ENCODE measurements around the gene ADAMTS12. TPM values are rescaled to one million over a fixed set of nuclear protein-coding genes. Genes with fewer than 3 reads are reported as not detected.

Gene ADAMTS12
- total RNA-seq, 1 experiment from 2014 or later = 6.2 TPM

GRCh38 chr5:33579152-33579551 is 312.6 kb downstream of the ADAMTS12 start:
- Histone ChIP-seq H3K27me3 (ENCODE audit: insufficient read depth, low read length) (no peaks in the 10 kb centered on the region), H3K14ac (ENCODE audit: insufficient read depth, low read length) (no peak overlapping the region), H3K23me2 (ENCODE audit: insufficient read length, low read depth, low read length, poor library complexity, severe bottlenecking) (no peaks in the 10 kb centered on the region), H4K91ac (ENCODE audit: insufficient read length, low read depth, low read length) (no peak overlapping the region), H4K5ac (ENCODE audit: insufficient read length, low read depth, low read length) (no peak overlapping the region), H3K23ac (ENCODE audit: insufficient read length, low read depth, low read length) (no peak overlapping the region), H2BK12ac (ENCODE audit: insufficient read length, low read depth, low read length) (no peak overlapping the region), H3K9ac (ENCODE audit: extremely low read depth, insufficient read length, low read length) (no peak overlapping the region), H3K79me2 (ENCODE audit: insufficient read depth, low read length) (no peaks in the 10 kb centered on the region), H2AFZ (ENCODE audit: low read length) (no peak overlapping the region), H3K18ac (ENCODE audit: insufficient read length, low read depth, low read length) (no peak overlapping the region), H3K4me1 (ENCODE audit: insufficient read depth, low read length) (no peaks in the 10 kb centered on the region), H2BK120ac (ENCODE audit: low read depth, low read length, poor library complexity, severe bottlenecking) (no peak overlapping the region), H4K20me1 (ENCODE audit: control insufficient read depth, insufficient read depth, insufficient read length) (no peaks in the 10 kb centered on the region), H2BK20ac (ENCODE audit: low read depth, low read length, poor library complexity, severe bottlenecking) (no peak overlapping the region), H2AK5ac (ENCODE audit: insufficient read length, low read length) (no peak overlapping the region), H4K8ac (replicated peaks; ENCODE audit: insufficient read length, low read depth, low read length) (no peak overlapping the region), H2BK15ac (ENCODE audit: low read depth, low read length) (no peak overlapping the region), H3K27ac (ENCODE audit: insufficient read length, low read depth, low read length) (no peak overlapping the region), H3K4ac (ENCODE audit: low read depth, low read length) (no peak overlapping the region), H3K4me2 (ENCODE audit: insufficient read depth, insufficient read length, low read length) (no peak overlapping the region), H2BK5ac (ENCODE audit: insufficient read length, low read length) (no peak overlapping the region), H3K9me3 (ENCODE audit: control insufficient read depth, low read depth, low read length) (no peaks in the 10 kb centered on the region), H3K56ac (ENCODE audit: insufficient read length, low read depth, low read length) (no peak overlapping the region), H3K79me1 (ENCODE audit: insufficient read depth, low read depth, low read length, poor library complexity, severe bottlenecking) (no peaks in the 10 kb centered on the region), H3T11ph (ENCODE audit: low read length) (no peak overlapping the region)
- Mint-ChIP-seq H3K36me3 (ENCODE audit: insufficient read depth in 1 of 3, low read depth in 3 of 3) (peaks cover 2 to 9% (median 4%) of the 10 kb centered on the region in 3 experiments; a peak in 5 of 7 replicates), H3K27ac (no peak overlapping the region), H3K27me3 (ENCODE audit: low read depth) (no peaks in the 10 kb centered on the region), H3K4me1 (peaks cover 3% of the 10 kb centered on the region in 2 experiments; a peak in 2 of 4 replicates), H3K4me3 (no peak overlapping the region), H3K9me3 (peaks cover 0 to 6% of the 10 kb centered on the region in 2 experiments; a peak in 2 of 5 replicates)
- no CpG with 5 or more reads among the region's 3 CpGs for WGBS (ENCODE audit: extremely low coverage, insufficient read length, low lambda C conversion rate)
- no peak for TF ChIP-seq CTCF (conservative IDR thresholded peaks at IDR 0.05)
- no peak for DNase-seq

Data from H9 (cell line).